Measurements from ENCODE around the gene TMEM50A.
"Not testable (repeated sequence)": the region's sequence is repeated elsewhere in the genome, so short reads cannot be mapped to it uniquely, and the experiment has no call there.

DNA sequence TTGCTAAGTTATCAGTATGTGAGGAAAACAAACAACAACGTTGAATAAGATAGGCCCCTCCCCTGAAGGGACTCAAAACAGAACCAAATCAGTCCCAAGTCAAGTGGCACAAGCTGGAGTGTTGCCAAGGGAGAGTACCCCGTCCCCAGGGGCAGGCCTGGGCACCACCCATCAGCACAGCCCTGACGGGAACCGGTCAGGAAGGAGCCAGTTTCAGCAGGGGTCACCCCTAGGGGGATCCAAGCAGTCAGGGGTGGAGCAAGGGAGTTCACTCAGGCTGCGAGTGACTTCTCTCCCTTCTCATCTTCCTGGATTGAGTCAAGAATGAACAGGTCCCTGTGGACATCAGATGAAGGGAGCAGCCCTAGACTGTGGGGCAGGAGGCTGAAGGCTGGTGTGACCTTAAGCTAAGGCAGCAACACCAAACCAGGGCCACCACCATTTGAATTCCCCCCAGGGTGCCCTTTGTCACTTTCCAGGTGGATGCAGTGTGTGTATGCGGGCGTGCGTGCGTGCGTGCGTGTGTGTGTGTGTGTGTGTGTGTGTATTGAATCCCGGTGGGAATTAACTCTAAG lies 67.7 kb downstream of the TMEM50A start:
- TF ChIP-seq CTCF (IDR thresholded peaks at IDR 0.05; ENCODE audit: extremely low read depth in 1 of 2, insufficient read depth in 1 of 2, low read depth in 1 of 2, low read length in 2 of 2); POLR2A (IDR thresholded peaks at IDR 0.05; ENCODE audit: low read depth, low read length); JUN (IDR thresholded peaks at IDR 0.05; ENCODE audit: borderline replicate concordance, insufficient read depth, insufficient read length, low read depth); FOS (IDR thresholded peaks at IDR 0.05; ENCODE audit: borderline replicate concordance, insufficient read depth, low read length); POLR2AphosphoS5 (IDR thresholded peaks at IDR 0.05; ENCODE audit: insufficient read depth, low read depth, low read length); MYC (IDR thresholded peaks at IDR 0.05; ENCODE audit: low read depth, low read length): not testable (repeated sequence)

Measured in endothelial cell of umbilical vein (primary cell).